T-helper 1 cell treated with Interleukin-12 subunit alpha and Interleukin-12 subunit beta and Interleukin-4 antibody, amounts not matched to agents 30 ng/mL and 1 ng/mL, for 36 hours (primary cell): ENCODE measurements around the gene LIN7B. TPM values are rescaled to one million over a fixed set of nuclear protein-coding genes. Genes with fewer than 3 reads are reported as not detected.

Experiments used
- intact Hi-C: fragments of 100-400 bp; cut with micrococcal nuclease; formaldehyde crosslinking; loops from one replicate; pipeline ENCODE4 v1.15.1; 2024
- total RNA-seq: library from RNA; stranded (reverse); gene quantifications from 2 replicates; pipeline ENCODE4 v1.2.3, GENCODE V29; 2022

Gene LIN7B
- total RNA-seq, 1 donor from 2014 or later: 3.4 TPM

GRCh38 chr19:49094505-49095482 is 19.4 kb upstream of the LIN7B start:
- intact Hi-C loops: no loop called here

DNA sequence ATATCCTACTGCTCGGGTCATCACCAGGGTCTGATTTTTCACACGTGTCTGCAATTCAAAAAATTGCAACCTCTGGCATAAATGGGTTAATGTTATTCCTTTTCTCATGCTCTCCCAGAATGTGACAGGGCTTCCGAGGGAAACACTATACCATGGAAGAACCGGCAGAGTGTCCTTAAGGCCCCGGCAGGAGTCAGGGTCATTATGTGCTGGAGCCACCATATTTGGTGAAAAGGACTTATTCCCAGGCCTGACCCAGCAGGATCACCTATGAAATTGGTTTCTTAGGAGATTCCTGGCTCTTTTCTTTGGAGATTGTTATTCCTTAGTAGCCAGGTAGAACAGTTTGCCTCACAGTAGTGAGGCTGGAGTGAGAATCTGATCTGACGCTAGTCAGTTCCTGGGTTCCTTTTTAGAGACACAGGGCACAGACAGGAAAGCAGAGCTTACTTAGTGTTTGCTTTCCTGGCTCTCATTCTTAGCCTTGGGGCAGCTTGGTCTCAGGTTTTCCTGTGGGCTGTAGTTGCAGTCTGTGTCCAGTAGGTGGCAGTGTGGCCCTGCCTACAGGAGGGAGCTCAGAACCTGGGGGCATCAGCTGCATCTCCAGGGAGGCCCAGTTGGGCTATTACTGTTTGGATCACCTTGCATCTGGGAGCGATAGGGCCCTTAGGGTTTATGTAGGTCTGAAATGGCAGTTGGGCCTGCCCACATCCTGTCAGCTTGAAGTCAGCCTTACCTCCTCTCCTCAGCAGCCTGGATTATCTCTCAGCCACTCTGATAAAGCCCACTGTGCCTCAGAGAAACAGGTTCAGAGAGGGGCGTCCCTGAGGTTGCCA is 16.5 kb upstream of the LIN7B start:
- intact Hi-C loops: loop anchor here (1.0 to 2.0 kb wide), 6 partner anchors 9 to 102 kb away; partner anchors contain the start of genes LIN7B and SNRNP70

- intact Hi-C loops: loop anchor here (2.0 kb wide), 1 partner anchor 16 kb away; the partner anchor contains the start of gene LIN7B
Observed at GRCh38 chr19:49098795-49099194, 15.4 kb upstream of the LIN7B start.

GRCh38 chr19:49101160-49101559 is 13.0 kb upstream of the LIN7B start:
- intact Hi-C loops: no loop called here

DNA sequence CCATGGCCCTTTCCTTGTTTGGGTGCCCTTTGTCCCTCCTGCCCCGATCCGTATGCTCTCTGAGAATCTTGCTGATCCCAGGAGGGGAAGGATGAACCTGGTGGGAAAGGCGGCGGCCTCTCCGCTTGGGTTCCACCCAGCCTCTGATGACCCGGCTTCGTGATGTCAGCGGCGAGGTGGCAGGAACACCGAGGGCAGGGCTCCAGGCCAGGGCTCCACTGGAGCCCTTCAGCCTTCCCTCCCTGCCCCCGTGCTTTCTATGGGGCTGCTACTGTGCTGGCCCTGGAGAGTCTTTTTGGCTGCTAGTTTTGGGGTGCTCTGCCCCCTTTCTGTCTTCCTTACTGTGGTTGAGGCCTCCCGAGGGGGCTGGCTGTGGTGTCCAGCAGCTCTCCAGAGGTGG is 11.9 kb upstream of the LIN7B start:
- intact Hi-C loops: no loop called here

GRCh38 chr19:49103331-49104085 is 10.7 kb upstream of the LIN7B start:
- intact Hi-C loops: no loop called here

- intact Hi-C loops: no loop called here
Observed at GRCh38 chr19:49104229-49104864, 9.8 kb upstream of the LIN7B start.

- intact Hi-C loops: loop anchor here (1.0 kb wide), 1 partner anchor 9 kb away; no protein-coding TSS in a partner anchor
Observed at GRCh38 chr19:49106648-49107135, 7.5 kb upstream of the LIN7B start.

DNA sequence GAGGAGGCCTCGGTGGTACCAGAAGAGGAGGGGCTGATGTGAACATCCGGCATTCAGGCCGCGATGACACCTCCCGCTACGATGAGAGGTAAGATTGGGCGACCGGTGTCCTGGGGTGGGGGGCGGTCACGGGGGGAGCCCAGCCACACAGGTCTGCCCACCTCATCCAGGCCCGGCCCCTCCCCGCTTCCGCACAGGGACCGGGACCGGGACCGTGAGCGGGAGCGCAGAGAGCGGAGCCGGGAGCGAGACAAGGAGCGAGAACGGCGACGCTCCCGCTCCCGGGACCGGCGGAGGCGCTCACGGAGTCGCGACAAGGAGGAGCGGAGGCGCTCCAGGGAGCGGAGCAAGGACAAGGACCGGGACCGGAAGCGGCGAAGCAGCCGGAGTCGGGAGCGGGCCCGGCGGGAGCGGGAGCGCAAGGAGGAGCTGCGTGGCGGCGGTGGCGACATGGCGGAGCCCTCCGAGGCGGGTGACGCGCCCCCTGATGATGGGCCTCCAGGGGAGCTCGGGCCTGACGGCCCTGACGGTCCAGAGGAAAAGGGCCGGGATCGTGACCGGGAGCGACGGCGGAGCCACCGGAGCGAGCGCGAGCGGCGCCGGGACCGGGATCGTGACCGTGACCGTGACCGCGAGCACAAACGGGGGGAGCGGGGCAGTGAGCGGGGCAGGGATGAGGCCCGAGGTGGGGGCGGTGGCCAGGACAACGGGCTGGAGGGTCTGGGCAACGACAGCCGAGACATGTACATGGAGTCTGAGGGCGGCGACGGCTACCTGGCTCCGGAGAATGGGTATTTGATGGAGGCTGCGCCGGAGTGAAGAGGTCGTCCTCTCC is 6.3 kb upstream of the LIN7B start:
- intact Hi-C loops: no loop called here

DNA sequence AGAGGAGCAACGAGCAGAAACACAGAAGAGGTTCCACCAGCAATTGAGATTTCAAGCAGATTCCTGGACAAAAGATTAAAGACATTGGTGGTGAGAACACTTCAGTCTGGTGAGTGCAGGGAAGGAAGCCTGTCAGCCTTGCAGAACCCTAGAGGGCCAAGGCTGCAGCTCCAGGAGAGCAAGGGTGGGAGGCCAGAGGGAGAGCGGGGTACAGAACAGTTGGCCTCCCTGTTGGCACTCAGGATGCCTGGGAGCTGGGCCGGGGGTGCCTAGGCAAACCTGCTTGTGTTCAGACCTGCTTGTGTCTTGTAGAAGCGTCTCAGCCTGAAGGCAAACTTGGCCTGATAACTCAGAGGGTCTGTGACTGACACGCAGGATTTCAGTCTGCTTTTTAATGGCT is 5.1 kb upstream of the LIN7B start:
- intact Hi-C loops: no loop called here

GRCh38 chr19:49109569-49110233 is 4.5 kb upstream of the LIN7B start:
- intact Hi-C loops: loop anchor here (10.0 kb wide), 2 partner anchors 485 to 1835 kb away; partner anchors contain the start of genes INAFM1 and PRR12

GRCh38 chr19:49110567-49110966 is 3.6 kb upstream of the LIN7B start:
- intact Hi-C loops: loop anchor here (10.0 kb wide), 2 partner anchors 484 to 1836 kb away; partner anchors contain the start of genes INAFM1 and PRR12

DNA sequence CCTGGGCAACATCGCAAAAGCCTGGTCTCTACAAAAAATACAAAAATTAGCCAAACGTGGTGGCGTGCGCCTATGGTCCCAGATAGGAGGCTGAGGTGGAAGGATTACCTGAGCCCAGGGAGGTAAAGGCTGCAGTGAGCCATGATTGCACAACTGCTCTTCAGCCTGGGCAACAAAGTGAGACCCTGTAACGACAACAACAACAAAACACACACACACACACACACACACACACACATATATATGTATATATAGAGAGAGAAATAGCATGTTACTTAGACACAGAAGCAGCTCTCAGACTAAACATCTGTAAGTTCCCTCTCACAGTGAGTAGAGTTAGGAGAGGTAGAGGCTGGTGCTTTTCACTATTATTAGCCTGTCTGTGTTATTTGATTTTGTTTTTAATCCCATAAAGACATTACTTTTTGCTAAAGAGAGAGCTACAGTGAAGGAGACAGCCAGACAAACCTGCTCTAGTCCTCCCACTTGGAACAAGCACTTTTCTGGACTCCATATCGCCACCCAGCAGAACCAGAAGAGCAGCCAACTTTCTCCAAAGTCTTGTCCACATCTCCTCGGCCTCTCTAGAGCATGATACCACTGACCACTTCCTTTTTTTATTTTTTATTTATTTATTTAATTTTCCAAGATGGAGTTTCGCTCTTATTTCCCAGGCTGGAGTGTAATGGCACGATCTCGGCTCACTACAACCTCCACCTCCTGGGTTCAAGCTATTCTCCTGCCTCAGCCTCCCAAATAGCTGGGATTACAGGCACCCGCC is 2.8 kb upstream of the LIN7B start:
- intact Hi-C loops: loop anchor here (10.0 kb wide), 2 partner anchors 483 to 1837 kb away; partner anchors contain the start of genes INAFM1 and PRR12

DNA sequence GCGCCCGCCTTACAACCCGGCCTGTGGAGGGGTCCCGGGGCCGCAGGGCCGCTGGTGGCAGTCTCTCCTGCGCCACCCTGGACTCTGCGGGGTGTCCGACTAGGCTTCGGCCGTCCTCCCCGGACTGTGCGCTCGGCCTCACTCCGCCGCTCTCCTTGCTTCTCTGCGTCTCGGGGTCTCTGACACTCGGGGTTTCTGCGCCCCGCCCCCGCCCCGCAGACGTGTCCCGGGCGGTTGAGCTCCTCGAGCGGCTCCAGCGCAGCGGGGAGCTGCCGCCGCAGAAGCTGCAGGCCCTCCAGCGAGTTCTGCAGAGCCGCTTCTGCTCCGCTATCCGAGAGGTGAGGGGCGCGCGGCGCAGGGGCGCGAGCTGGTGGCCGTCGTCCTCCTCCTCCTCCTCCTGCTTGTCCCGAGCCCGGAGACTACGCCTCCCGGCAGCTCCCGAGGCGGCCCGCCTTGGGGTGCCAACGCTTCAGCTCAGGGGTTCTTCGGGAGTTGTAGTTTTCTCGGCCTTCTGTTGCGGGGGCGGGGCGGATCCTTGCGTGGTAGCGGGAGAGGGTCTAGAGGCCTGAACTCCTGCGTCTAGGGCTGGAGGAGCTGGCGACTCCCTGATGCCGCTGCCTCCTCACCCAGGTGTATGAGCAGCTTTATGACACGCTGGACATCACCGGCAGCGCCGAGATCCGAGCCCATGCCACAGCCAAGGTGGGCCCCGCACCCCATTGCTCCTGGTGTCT is 627 bp downstream of the LIN7B start:
- intact Hi-C loops: loop anchor here (1.0 to 10.0 kb wide), 8 partner anchors 14 to 1840 kb away; partner anchors contain the start of genes AP2A1, DBP, INAFM1 and LHB

DNA sequence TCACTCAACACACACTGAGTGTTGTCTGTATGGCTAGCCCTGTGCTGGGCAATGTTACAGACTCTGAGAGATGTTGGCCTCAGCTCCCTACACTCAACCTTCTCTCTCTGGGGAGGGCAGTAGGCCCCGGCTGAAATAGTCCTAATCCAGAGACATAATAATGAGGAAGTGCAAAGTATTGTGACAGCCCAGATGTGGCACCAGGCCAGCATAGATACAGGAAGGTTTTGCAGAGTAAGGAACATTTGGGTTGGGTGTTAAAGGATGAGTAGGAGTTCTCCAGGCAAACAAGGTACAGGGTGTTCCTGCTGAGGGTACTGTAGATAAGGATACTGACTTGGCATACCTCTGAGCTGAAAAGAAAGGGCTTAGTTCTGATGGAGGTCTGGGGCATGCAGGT is 2.4 kb downstream of the LIN7B start:
- intact Hi-C loops: loop anchor here (5.0 to 10.0 kb wide), 5 partner anchors 99 to 1842 kb away; partner anchors contain the start of genes AP2A1, DBP, INAFM1 and LHB

- intact Hi-C loops: loop anchor here (2.0 to 10.0 kb wide), 6 partner anchors 25 to 1843 kb away; partner anchors contain the start of genes AP2A1, DBP, INAFM1 and LHB
Observed at GRCh38 chr19:49117677-49118564, 3.8 kb downstream of the LIN7B start.
